GM10847 (cell line): ENCODE results near the gene TMEM186.

Experiments
- POLR2A ChIP-seq: IDR thresholded peaks from 2 replicates; pipeline ENCODE4 v1.6.1; 2011; ENCODE audit not compliant: insufficient read length; ENCODE audit errors: extremely low read depth

Gene TMEM186, protein sequence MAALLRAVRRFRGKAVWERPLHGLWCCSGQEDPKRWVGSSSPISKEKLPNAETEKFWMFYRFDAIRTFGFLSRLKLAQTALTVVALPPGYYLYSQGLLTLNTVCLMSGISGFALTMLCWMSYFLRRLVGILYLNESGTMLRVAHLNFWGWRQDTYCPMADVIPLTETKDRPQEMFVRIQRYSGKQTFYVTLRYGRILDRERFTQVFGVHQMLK

DNA sequence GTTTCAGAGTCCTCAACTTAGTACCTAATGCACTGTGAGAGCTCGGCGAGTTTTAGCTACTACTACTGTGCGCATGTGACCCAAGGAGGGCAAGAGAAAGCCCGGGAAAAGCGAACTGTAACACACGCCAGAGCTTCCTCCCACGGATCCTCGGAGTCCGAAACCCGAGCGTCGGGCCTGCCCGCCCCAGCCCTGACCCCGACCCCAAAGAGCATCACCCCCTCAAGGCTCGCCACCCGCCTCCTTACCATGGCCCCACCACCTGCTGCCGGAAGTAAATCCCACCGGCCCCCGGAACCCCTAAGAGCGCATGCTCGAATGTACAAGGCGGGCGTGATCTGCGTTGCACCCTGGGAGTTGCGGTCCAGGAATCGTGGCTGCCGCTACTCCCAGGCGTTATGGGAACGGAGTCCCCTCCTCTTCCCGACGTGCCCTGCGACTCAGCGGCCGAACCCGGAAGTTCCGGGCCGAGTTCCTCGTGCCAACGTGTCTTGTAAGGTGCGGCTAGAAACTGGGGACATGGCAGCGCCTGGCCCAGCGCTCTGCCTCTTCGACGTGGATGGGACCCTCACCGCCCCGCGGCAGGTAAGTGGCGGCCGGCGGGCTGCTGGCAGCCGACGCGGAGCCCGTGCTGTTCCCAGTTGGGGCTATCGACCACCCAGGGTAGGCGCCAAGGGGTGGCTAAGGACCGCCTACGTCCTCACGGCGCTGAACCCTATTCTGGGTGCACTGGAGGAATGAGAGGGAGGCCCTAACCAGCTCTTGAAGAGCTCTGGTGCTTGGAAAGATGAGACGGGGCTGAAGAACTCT, at the start of gene TMEM186, which contains the start of gene PMM2:
TSS of gene TMEM186 (minus strand) at position 276 of the 810 bp plus-strand sequence. CDS start at position 251, 25 bp downstream.
TSS of gene PMM2 (plus strand) at position 476 of the 810 bp plus-strand sequence. CDS start at position 520, 44 bp downstream.
- TF ChIP-seq POLR2A = peak; percentile 85

DNA sequence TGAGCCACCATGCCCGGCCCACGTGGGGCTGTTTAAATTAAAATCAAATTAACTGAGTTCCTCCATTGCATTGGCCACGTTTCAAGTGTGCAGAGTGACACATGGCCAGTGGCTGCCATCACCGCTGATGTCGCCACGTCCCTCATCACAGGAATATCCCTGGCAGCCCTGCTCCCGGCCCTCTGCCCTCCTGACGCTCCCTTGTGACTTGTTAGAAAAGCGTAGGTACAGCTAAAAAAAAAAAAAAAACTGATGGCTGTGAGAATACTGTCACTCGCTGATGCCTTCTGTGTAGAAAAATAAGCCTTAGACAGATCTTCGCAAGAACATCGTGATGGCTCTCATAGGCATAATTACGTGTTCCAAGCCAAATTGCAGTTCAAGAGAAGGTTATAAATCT, 49.7 kb upstream of the TMEM186 start:
- no peak for TF ChIP-seq POLR2A

DNA sequence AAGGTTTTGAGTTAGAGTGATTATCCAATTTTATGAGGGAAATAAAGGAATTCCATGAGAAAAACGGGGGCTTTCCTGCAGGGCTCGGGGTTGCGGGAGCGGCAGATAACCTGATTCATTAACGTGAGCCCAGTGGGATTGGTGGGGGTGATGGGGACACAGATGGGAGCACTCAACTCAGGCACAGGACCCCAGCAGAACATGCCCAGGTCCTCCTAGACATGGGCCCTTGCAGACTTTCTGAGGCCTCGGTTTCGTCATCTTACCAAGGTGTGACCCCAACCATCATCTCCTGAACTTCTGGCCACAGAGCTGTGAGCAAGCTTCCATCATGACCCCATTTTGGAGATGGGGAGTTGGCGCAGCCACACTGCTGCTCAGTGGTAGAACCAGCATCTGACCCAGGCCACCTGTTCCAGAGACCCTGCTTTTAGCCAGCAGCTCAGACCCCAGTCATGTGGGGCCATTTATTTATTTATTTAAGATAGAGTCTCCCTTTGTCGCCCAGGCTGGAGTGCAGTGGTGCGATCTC, 49.0 kb upstream of the TMEM186 start:
- TF ChIP-seq POLR2A = no peak

DNA sequence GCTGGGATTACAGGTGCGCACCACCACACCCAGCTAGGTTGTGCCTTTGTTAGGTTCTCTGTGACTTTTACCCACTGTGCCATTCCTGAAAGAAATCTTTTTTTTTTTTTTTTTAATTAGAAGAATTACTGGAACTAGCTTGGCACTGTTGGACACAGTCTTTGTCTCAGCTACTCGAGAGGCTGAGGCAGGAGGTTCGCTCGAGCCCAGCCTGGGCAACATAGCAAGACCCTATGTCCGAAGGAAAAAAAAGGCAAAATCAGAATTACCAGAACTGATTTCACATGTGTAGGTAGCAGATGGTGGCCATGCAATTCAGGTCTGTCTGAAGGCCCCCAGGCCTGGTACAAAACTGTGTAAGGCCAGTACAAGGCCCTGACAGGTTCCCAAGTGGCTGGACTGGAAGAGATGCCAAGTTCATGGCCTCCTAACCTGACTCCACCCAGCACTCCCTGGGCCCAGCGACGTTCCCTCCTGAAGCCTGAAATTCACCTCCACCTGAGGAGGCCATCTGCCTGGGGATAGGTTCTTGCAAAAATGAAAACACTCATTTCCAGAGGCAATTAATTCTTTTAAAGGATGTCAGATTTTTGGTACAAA, 48.4 kb upstream of the TMEM186 start:
- TF ChIP-seq POLR2A = no peak

DNA sequence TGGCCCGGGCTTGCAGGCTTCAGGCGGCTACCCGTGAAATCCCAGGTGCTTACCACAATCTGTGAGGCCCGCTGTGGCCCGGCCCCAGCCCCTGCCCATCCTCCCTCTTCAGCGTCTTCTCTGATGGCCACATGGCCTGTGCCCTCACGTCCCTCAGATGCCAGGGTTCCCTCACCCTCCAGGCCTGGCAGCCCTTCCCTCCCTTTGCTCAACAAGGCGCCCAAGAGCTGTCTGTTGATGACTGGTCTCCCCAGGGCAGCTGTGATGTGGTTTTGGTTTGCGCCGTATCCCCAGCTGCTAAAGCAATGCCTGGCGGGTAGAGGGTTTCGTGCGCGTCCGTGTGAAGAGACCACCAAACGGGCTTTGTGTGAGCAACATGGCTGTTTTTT, 35.3 kb upstream of the TMEM186 start:
- TF ChIP-seq POLR2A = no peak

DNA sequence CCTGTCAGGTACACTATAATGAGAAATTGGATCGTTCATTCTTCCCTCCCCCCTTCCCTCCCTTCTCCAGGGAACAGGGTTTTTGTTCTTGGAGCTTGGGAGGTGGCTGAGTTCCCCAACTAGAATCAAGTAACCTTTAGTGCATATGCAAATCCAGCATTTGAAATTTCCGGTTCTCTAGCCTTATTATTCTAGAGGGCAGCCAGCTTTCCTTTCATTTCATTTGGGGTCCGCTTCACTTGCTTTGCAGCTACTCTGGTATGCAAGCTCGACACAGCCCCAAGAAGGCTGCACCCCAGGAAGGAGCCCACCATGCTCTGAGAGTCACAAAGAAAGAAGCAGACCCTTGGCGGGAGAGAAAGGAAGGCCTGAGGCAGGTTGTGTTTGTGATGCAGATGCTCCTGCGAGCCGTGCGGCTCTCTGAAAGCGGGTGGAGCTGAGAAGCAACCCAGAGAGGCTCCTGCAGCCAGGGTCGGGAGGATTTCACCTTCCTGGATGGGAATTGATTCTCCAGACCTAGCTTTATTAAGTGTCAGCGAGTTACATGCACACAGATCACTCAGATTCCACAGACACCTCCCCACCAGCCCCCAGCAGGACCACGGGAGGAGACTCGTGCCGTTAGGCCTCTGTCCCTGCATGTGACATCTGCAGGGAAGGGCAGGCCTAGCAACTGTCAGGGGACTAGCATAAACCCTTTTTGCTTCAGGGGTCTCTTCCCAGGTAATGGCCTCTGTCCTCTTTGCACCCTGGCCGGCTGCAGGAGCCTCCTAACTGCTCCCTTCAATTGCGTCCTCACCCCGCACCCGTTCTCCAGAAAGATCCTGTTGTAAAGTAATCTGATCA, 34.7 kb upstream of the TMEM186 start:
- TF ChIP-seq POLR2A = no peak

DNA sequence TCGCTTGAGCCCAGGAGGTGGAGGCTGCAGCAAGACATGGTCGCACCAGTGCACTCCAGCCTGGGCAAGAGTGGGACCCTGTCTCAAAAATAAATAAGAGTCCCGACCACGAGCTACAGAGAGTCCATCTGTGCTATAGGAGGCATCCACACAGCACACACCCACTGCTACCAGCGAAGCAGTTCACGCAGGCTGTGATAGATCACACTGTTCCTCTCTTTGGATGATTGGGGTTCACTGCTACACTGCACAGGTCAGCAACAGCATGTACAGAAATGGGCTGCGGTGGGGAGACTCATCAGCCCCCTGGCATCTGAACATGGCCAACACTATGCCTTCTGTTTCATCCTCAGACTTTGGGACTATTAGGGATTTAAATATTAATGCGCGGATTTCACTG, 34.0 kb upstream of the TMEM186 start:
- no peak for TF ChIP-seq POLR2A

DNA sequence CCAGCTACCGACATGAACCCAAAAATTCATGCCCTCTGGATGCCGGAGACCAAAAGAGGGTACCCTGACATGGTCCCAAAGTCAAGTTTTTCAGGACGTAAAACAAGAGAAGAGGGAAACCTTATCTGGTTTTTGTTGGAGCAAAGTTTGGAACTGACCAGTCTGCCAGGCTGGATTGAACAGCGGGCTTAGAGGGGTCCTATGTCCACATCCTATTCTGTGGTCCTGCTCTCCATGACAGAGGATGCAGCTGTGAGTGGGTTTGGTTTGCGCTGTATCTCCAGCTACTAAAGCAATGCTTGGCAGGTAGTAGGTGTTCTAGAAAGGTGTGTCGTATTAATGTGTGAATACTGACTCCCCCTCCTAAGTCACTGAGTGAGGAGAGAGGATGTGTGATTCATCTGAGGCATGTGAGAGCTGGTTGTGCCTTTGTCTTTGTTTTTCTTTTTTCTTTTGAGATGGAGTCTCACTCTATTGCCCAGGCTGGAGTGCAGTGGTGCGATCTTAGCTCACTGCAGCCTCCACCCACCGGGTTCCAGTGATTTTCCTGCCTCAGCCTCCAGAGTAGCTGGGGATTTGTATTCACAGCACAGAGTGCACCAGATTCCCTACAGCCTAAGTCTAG, 31.2 kb upstream of the TMEM186 start:
- TF ChIP-seq POLR2A = no peak

DNA sequence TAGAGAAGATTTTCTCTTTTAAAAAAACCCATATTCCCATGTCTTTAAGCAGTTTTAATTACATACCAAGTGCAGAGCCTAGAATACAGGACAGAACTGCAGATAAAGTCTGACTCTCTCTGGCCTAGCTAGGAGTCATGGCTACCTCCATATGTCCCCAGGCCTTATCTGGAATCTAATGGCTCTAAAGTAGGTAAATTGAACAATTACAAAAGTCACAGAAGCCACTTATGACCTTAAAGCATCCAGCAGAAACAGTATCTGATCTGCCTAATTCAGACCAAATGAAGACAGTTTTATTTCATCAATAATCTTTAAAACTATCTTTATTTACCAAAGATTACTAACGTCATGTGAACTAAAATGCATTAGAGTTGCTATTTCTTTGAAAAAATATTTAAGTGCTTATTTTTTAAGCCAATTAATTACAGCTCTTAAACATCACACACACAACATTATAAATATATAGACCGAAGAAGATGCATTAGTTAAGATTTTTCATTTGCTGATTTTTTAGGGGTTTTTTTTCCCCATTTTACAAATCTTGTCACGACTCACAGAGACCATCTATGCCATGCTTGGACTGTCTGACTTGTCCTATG, 28.9 kb upstream of the TMEM186 start:
- no peak for TF ChIP-seq POLR2A

DNA sequence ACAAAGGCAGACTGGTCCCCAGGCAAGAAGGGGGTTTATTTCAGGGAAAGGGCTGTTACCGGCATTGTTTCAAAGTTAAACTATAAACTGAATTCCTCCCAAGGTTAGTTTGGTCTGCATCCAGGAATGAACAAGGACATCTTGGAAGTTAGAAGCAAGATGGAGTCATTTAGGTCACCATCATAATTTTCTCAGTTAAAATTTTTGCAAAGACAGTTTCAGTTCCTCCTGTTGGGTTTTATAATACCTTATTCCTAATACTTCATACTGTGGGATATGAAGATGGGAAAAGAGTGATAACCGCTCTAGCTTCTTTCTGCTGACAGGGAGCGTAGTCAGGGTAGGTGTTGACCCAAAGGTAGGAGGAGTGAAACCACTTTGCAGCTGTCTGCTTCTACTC, 25.0 kb upstream of the TMEM186 start:
- TF ChIP-seq POLR2A = no peak

DNA sequence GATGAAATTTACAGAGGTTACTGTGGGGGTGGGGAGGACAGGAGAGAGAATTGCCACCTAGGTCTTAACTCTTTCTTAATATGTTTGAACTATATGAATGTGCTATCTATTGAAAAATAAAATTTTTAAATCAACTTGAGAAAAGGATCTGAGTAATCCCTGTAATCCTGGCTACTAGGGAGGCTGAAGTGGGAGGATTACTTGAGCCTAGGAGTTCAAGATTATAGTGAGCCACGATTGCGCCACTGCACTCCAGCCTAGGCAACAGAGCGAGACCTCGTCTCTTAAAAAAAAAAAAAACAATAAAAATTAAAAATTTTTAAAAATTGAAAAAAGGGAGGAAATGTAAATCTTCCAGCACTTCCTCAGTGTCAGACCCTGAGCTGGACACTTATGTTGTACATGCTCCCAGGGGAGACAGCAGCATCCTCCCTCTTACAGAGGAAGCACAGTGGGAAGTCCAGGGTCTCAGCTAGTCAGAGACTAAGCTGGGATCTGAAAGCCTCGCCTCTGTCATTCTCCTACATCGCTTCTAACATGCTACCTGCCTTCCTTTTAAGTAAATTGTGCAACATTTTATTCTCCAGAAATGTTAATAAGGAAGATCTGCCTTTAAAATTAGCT, 22.1 kb upstream of the TMEM186 start:
- no peak for TF ChIP-seq POLR2A

DNA sequence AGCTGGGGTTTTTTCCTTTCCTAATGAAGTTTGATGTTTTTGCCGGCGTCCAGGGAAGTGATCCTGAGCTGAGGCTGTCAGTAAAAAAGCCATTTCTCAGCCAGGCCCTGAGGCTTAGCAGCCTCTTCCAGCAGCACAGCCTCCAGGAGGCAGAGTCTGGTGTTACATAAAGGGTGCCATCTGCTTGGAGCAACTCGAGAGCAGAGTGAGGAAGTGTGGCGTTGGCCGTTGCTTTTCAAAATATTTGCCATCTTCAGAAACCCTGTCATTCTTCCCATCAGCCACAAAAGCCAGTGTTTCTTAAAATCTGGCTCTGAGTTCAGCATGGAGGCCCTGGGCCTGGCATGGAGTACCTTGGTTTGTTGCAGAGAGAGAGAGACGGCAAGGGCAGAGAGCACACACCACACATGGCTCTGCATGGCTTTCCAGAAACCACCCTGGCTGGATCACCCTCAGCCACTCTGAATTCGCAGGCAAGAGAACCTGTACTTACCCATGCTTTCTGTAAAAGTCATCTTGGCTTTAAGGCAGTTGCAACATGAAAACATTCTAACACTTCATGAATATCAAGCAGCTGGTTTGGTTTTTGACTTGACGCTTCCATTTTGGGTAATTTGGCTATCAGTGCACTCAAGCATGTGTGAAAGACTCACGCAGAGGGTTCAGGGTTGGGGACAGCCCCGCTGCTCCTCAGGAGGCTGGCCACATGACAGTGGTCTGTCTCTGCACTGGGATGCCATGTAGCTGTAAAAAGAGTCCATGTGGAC, 21.2 kb upstream of the TMEM186 start:
- TF ChIP-seq POLR2A = no peak
